ENCODE measurements around the gene TBC1D9.

GRCh38 chr4:140652601-140653000, 103.6 kb downstream of the TBC1D9 start:
- TF ChIP-seq CTCF (conservative IDR thresholded peaks at IDR 0.05; ENCODE audit: low read length) = no peak
- no peak for TF ChIP-seq EZH2phosphoT487 (IDR thresholded peaks at IDR 0.05; ENCODE audit: borderline replicate concordance)

All from Loucy (cell line).